Activated naive CD8-positive, alpha-beta T cell (primary cell): ENCODE measurements around the gene MAP3K2.

Experiments
- H3K27ac Mint-ChIP-seq: one replicate; pipeline ENCODE4 v1.8.0; 2021; ENCODE audit warnings: mixed read lengths
- H3K27me3 Mint-ChIP-seq: one replicate; pipeline ENCODE4 v1.8.0; 2021; ENCODE audit warnings: mixed read lengths
- H3K36me3 Mint-ChIP-seq: one replicate; pipeline ENCODE4 v1.8.0; 2021; ENCODE audit warnings: mixed read lengths
- H3K4me1 Mint-ChIP-seq: one replicate; pipeline ENCODE4 v1.8.0; 2021; ENCODE audit warnings: low read depth, mixed read lengths
- H3K4me3 Mint-ChIP-seq: one replicate; pipeline ENCODE4 v1.8.0; 2021; ENCODE audit warnings: mild to moderate bottlenecking, mixed read lengths
- H3K9me3 Mint-ChIP-seq: one replicate; pipeline ENCODE4 v1.8.0; 2021; ENCODE audit warnings: low read depth, mixed read lengths

Gene MAP3K2

DNA sequence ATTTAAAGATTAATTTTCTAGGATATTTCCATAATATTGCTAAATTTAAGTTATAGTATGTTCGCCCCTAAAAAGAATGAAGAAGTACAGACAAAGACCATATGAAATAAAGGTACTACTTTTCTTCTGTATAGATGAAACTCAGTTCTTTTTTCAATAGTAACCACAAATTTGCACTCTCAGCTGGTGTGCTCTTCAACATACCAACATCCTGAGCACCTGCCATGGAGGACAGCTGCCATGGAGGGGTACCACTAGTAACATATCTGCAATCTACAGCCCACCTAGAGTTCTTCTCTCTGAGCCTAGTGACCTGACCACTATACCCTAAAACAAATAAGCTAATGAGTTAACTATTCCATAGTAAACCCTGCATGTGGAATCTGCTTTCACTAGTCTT is 57.0 kb downstream of the MAP3K2 start:
- Mint-ChIP-seq H3K9me3 (no peaks in the 10 kb centered on the region), H3K4me3 (no peak overlapping the region), H3K27ac (no peak overlapping the region), H3K27me3 (no peaks in the 10 kb centered on the region), H3K4me1 (no peaks in the 10 kb centered on the region), H3K36me3 (peaks cover 4% of the 10 kb centered on the region)

DNA sequence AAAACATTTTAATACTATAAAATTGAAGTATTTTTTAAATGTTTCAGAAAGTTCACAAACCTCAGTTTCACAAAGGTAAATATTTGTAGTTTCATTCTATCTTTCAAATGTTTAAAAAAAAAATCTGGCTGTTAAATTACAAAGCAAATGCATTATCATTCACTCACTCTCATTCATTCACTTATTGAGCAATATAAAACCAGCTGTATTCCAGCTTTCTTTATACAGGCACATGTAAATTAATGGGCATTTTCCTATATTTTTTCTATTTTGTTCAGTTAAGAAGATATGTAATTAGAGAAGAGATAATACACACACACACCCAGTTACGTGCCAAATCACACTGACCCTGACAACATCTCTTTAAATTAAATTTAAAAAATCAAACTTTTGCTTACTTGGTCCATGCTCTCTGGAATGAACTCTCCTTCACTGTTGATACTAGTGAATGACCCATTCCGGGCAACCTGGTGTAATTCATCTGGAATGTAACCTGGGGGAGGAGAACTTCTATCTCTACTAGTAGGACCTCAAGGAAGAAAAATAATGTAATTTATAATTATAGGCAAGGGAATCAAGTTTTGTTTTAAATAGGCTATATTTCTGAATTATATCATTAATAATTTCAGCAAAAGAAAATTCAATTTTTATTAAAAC is 61.4 kb downstream of the MAP3K2 start:
- Mint-ChIP-seq H3K4me1 (no peaks in the 10 kb centered on the region), H3K27me3 (no peaks in the 10 kb centered on the region), H3K27ac (no peak overlapping the region), H3K4me3 (no peak overlapping the region), H3K36me3 (peaks cover 11% of the 10 kb centered on the region), H3K9me3 (no peaks in the 10 kb centered on the region)

DNA sequence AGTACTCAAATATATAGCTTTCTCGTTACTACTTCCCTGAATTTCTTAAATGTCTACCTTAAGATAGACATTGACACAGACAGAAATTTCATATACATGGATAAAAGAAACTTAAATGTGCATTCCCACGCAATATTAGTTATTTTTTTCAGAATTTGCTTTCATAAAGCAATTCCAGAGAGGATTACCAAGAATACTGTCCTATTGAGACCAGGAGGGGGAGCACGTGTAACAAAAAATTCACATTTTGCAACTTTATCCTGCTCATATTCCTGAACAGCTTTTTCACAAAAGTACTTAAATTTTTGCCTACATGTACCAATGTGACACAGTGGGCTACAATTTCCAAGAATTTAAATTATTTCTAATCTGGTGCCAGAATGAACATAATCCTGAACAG is 63.1 kb downstream of the MAP3K2 start:
- Mint-ChIP-seq H3K27ac (no peak overlapping the region), H3K4me1 (peaks cover 5% of the 10 kb centered on the region), H3K4me3 (no peak overlapping the region), H3K36me3 (peaks cover 25% of the 10 kb centered on the region), H3K9me3 (peaks cover 6% of the 10 kb centered on the region), H3K27me3 (no peaks in the 10 kb centered on the region)

DNA sequence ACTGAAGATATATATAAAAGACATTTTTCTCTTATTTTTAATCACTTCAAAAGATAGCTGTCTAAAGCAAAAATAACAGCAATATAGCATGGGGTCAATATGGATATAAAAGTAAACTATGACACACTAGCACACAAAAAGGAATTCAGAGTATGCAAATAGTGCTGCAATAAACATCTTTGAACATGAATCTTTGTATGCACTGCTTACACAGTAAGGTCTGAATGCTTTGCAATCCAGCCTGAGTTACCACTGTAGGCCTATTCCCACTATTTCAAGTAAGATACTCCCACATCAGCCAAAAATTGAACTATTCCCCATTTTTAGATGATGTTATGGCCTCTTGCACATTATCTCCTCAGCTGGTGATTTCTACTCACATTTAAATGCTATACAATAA is 66.5 kb downstream of the MAP3K2 start:
- Mint-ChIP-seq H3K27ac (no peak overlapping the region), H3K27me3 (no peaks in the 10 kb centered on the region), H3K4me3 (no peak overlapping the region), H3K9me3 (peaks cover 6% of the 10 kb centered on the region), H3K4me1 (peaks cover 5% of the 10 kb centered on the region), H3K36me3 (peaks cover 29% of the 10 kb centered on the region)

DNA sequence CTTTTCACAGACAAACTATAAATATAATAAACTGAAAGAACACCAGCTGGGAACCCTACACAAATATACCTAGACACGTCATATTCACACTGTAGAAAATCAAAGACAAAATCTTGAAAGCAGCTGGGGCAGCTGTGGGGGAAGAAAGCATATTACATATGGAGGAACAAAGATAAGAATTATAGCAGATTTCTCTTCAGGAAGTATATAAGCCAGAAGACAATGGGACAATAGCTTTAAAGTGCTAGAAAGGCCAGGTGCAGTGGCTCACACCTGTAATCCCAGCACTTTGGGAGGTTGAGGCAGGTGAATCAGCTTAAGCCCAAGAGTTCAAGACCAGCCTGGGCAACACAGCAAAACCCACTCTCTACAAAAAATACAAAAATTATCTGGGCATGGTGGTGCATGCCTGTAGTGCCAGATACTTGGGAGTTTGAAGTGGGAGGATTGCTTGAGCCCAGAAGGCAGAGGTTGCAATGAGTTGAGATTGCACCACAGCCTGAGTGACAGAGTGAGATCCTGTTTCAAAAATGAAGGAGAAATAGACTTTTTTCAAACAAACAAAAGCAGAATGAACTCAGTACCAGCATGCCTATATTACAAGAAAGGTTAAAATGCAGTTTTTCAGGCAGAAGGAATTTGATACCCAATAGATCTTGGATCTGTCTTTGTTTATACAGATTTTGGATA is 67.0 kb downstream of the MAP3K2 start:
- Mint-ChIP-seq H3K4me3 (no peak overlapping the region), H3K27me3 (no peaks in the 10 kb centered on the region), H3K36me3 (peaks cover 29% of the 10 kb centered on the region), H3K9me3 (peaks cover 6% of the 10 kb centered on the region), H3K27ac (no peak overlapping the region), H3K4me1 (peaks cover 5% of the 10 kb centered on the region)

DNA sequence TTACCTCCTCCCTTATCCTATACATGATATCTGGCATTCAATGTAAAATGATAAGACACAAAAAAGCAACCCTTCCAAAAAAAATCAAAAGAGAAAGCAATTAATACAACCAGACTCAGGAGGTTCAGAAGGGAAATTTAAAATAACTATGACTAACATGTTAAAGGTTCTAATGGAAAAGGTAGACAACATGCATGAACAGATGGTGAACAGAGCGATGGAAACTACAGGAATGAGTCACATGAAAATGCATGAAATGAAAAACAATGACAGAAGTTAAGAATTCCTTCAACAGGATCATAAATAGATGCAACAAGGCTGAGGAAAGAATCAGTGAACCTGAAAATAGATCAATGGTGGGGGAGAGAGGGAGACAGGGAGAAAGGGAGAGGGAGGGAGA is 67.7 kb downstream of the MAP3K2 start:
- H3K27ac Mint-ChIP-seq: peak overlapping the region; percentile 81
- peak overlapping the region; percentile 15 for H3K4me3 Mint-ChIP-seq
- no peaks in the 10 kb centered on the region for H3K27me3 Mint-ChIP-seq

DNA sequence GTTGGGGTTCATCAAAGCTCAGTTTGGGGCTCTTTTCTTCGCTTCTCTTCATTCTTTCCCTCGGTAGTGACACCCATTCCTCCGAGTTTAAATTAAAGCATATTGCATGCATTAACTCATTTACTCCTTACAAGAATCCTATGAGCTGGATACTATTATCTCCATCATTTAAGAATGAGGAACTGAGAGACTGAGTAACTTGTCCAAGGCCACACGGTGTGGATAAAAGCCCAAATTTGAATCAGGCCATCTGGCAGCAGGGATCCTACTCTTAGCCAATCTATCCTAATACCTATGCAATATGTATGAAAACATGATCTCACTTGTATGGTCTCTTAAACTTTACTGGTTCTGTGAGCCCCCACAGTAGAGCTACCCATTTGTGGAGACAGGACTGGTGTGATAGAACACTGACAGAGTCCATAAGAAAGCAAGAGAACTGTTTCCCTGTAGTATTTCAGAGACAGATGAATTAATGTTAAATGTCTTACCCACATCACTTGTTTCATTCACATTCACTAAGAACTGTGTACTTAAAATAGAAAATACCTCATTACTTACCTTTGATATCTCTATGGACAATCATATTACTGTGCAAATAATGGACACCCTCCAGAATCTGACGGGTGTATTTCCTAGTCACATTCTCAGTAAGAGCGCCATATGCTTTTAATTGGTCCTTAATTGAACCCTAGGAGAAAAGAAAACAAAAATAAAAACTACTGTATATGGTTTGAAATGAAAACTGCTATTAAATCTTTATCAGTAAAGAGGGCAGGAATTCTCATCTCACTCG is 73.4 kb downstream of the MAP3K2 start:
- peaks cover 16% of the 10 kb centered on the region for H3K36me3 Mint-ChIP-seq

More for the DNA sequence above, 67.7 kb downstream of the MAP3K2 start:
- peaks cover 6% of the 10 kb centered on the region for H3K9me3 Mint-ChIP-seq
- H3K36me3 Mint-ChIP-seq: peaks cover 29% of the 10 kb centered on the region
- H3K4me1 Mint-ChIP-seq: peaks cover 5% of the 10 kb centered on the region

DNA sequence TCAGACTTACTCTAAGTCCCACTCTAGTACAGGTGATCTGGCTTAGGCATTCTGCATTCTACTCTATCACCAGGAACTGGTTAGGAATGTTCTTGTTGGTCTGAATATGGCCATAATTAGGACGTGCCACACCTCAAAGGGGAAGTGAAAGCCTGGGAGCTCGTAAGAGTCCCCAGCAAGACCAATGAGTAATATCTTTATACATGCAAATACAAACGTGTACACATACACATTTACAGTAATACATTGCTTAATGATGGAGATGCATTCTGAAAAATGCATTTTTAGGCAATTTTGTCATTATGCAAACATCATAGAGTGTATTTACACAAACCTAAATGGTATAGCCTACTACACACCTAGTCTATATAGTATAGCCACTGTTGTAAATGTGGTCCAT is 74.4 kb downstream of the MAP3K2 start:
- Mint-ChIP-seq H3K4me3 (no peak overlapping the region), H3K27ac (no peak overlapping the region), H3K4me1 (no peaks in the 10 kb centered on the region), H3K9me3 (no peaks in the 10 kb centered on the region), H3K36me3 (peaks cover 19% of the 10 kb centered on the region), H3K27me3 (no peaks in the 10 kb centered on the region)

More for the DNA sequence above, 73.4 kb downstream of the MAP3K2 start:
- H3K9me3 Mint-ChIP-seq: no peaks in the 10 kb centered on the region
- H3K27ac Mint-ChIP-seq: no peak overlapping the region
- H3K4me3 Mint-ChIP-seq: no peak overlapping the region
- H3K4me1 Mint-ChIP-seq: no peaks in the 10 kb centered on the region
- no peaks in the 10 kb centered on the region for H3K27me3 Mint-ChIP-seq

DNA sequence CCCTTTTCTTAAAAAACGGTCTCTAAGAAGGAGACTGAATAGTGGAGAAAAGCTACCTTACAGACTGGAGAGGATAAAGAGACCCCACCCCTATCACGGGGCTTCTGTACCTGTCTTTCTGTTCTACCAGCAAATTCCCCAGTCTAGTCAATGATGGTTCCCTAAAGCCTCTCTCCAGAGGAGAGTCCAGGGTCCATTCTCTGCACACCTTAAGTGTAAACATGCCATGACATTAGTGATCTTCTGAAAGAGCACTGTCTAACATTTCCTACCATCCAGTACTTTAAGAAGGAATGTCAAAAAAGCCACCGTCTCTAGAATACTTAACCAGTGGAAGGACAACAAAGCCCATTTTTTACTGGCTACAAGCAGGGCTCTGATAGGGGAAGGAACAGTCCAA is 76.8 kb downstream of the MAP3K2 start:
- Mint-ChIP-seq H3K4me3 (no peak overlapping the region), H3K9me3 (no peaks in the 10 kb centered on the region), H3K36me3 (peaks cover 15% of the 10 kb centered on the region), H3K27me3 (no peaks in the 10 kb centered on the region), H3K27ac (no peak overlapping the region), H3K4me1 (no peaks in the 10 kb centered on the region)

DNA sequence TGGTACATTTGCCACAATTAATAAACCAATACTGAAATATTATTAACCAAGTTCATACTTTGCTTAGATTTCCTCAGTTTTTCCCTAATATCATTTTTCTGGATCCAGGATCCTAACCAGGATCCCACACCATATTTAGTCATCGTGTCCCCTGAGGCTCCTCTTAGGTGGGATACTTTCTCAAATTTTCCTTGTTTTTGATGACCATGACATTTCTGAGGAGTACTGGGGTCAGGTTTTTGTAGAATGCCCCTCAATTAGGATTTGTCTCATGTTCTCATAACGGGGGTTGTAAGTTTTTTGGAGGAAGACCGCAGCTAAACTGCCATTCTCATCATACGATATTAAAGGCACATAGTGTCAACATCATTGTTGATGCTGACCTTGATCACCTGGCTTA is 78.3 kb downstream of the MAP3K2 start:
- H3K4me3 Mint-ChIP-seq: no peak overlapping the region
- no peak overlapping the region for H3K27ac Mint-ChIP-seq
- H3K4me1 Mint-ChIP-seq: no peaks in the 10 kb centered on the region
- peaks cover 15% of the 10 kb centered on the region for H3K36me3 Mint-ChIP-seq
- H3K27me3 Mint-ChIP-seq: no peaks in the 10 kb centered on the region
- H3K9me3 Mint-ChIP-seq: no peaks in the 10 kb centered on the region

DNA sequence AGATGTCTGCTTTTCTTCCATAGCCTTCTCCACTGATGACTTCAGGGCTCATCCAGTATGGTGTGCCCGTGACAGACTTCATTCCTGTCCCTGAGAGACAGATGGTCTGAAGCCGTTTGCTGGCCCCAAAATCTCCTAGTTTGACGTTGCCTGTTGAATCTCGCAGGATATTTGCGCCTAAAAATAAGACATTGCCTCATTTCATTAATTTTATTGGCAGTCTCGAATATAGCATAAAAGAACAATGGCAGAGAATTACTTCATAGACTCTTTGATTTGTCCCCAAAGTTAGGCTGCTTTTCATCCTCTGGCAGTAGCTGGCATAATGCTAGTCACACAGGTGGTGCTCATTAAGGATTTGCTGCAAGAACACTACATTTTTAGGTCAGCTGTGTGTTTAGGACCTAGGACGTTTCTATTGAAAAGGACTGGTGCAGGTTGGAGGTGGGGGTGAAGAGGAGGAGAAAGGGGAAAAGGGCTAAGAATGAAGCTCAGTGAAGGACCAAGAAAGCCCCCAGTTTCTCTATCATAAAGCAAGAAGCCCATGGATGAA is 79.1 kb downstream of the MAP3K2 start:
- Mint-ChIP-seq H3K27me3 (no peaks in the 10 kb centered on the region), H3K4me1 (no peaks in the 10 kb centered on the region), H3K36me3 (peaks cover 11% of the 10 kb centered on the region), H3K9me3 (no peaks in the 10 kb centered on the region), H3K4me3 (no peak overlapping the region), H3K27ac (no peak overlapping the region)

DNA sequence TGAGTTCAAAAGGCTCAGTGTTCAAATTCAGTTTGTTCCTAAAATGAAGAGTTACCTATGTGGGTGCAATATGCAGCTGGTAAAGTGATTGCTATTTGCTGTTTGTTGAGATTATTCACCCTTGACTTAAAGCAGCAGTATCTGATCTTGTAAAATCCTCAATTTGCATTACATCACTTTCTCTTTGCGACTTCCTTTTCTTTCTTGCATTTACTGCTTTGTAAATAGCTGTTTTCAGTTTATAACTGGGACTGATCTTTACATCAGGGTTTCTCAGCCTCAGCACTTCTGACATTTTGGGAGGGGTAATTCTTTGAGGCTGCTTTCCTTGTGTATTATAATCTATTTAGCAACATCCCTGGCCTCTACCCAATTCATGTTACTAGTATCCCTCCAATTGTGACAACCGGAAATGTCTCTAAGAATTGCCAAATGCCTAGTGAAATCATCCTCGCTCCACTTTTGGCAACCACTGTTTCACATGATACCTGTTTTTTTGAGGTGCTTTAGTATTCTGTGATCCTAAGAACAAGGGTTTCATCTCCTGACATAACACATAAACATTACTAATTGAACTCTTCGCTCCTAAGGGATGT is 81.7 kb downstream of the MAP3K2 start:
- H3K4me3 Mint-ChIP-seq: no peak overlapping the region
- H3K27me3 Mint-ChIP-seq: no peaks in the 10 kb centered on the region
- H3K4me1 Mint-ChIP-seq: no peaks in the 10 kb centered on the region
- no peaks in the 10 kb centered on the region for H3K9me3 Mint-ChIP-seq
- H3K36me3 Mint-ChIP-seq: peaks cover 5% of the 10 kb centered on the region
- no peak overlapping the region for H3K27ac Mint-ChIP-seq

DNA sequence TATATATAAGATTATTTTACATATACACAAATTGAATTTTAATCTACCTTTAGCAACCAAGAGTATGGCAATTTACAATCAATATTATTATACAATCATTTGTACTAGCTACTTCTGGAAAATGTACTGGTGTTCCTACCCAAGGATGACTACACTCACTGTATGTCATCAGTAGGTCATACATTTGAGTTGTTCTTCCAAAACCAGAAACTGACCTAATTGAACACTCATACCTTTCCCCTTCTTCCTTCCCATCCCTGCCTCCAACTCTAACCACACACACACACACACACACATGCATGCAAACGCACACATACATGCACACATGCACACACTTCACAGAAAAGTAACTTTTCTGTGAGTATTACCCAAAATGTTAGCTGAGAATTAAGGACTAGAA is 85.6 kb downstream of the MAP3K2 start:
- Mint-ChIP-seq H3K36me3 (no peaks in the 10 kb centered on the region), H3K27ac (no peak overlapping the region), H3K27me3 (no peaks in the 10 kb centered on the region), H3K4me1 (no peaks in the 10 kb centered on the region), H3K4me3 (no peak overlapping the region), H3K9me3 (no peaks in the 10 kb centered on the region)

DNA sequence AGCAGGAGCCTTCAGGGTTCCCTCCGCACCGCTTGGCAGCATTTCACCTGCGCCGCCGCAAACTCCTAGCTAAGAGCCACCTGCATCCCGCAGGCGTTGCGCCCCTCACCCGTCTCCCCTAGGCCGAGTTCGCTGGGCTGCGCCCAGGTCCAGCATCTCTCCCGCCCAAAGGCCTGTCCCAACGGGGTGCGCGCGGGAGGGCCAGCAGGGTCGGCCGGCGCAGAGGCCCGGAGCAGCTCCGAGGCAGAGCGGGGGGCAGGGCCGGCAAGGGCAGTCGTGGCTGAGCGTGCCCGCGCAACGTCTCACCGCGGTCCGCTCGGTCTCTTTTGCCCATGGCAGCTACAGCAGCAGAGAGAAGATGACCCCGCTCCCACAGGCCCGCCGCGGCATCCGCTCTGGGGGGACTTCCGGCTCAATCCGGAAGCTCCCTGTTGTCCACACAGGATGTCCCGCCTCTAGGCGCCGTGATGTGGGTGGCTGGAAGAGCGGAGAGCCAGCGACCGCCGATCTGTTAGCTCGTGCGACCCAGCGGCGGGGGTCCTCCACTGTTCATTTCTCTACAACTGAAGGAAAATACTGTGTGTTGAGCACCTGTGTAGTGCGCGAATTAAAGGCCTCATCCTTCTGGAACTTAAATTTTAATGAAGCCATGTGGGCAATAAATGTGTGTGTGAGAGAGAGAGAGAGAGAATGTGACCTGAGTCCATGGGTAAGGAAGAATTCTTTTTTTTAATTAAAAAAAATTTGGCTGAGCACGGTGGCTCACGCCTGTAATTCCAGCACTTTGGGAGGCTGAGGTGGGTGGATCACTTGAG is 93.8 kb downstream of the MAP3K2 start, which contains the start of gene ERCC3:
Gene ERCC3 (minus strand): TSS at position 397 of the 815 bp plus-strand sequence. CDS start 63 bp downstream, at position 334.
- peak within 1 kb of the TSS; percentile 99 for H3K27ac Mint-ChIP-seq
- no peaks in the 10 kb centered on the region for H3K9me3 Mint-ChIP-seq
- peak within 1 kb of the TSS; percentile 100 for H3K4me3 Mint-ChIP-seq
- no peaks in the 10 kb centered on the region for H3K27me3 Mint-ChIP-seq
- H3K4me1 Mint-ChIP-seq: peaks cover 34% of the 10 kb centered on the region
- peaks cover 9% of the 10 kb centered on the region for H3K36me3 Mint-ChIP-seq
